GM12878 (cell line): ENCODE data around the gene REV3L.

Experiments
- JUND ChIP-seq: IDR thresholded peaks from 2 replicates; pipeline ENCODE4 v1.6.1; 2012; ENCODE audit warnings: low read depth, mild to moderate bottlenecking, low read length, improper control_type of control experiment, moderate library complexity
- RAD21 ChIP-seq: IDR thresholded peaks from 2 replicates; pipeline ENCODE4 v1.6.1; 2011; ENCODE audit warnings: mild to moderate bottlenecking, low read depth, low read length, moderate library complexity; ENCODE audit not compliant: insufficient read depth
- SP1 ChIP-seq: IDR thresholded peaks from one replicate; pipeline ENCODE4 v1.6.1; 2011; ENCODE audit warnings: low read depth, low read length
- SUPT20H ChIP-seq: IDR thresholded peaks from 2 replicates; pipeline ENCODE4 v1.6.1; 2011; ENCODE audit warnings: low read depth, mild to moderate bottlenecking, low read length, moderate library complexity, borderline replicate concordance; ENCODE audit not compliant: control insufficient read depth
- TARDBP ChIP-seq: IDR thresholded peaks from 2 replicates; pipeline ENCODE4 v1.6.1; 2016; ENCODE audit warnings: borderline replicate concordance
- TF ChIP-seq, protein P1 (sequence below): IDR thresholded peaks from 2 replicates; pipeline ENCODE4 v1.6.1; 2011; ENCODE audit warnings: low read depth, mild to moderate bottlenecking, low read length, moderate library complexity, borderline replicate concordance; ENCODE audit errors: extremely low read depth
- TF ChIP-seq, protein P2 (sequence below), 3 experiments: IDR thresholded peaks in 2 of 3; conservative IDR thresholded peaks in 1 of 3; 2 replicates each; pipeline ENCODE4 v1.5.1; 2011; ENCODE audit warnings: low read depth in 3 of 3, low read length in 3 of 3, mild to moderate bottlenecking in 3 of 3, control low read depth in 2 of 3, moderate library complexity in 2 of 3, inconsistent platforms in 1 of 3, mixed read lengths in 1 of 3; ENCODE audit not compliant: control insufficient read depth in 2 of 3, insufficient read depth in 1 of 3; ENCODE audit errors: extremely low read depth in 1 of 3

DNA sequence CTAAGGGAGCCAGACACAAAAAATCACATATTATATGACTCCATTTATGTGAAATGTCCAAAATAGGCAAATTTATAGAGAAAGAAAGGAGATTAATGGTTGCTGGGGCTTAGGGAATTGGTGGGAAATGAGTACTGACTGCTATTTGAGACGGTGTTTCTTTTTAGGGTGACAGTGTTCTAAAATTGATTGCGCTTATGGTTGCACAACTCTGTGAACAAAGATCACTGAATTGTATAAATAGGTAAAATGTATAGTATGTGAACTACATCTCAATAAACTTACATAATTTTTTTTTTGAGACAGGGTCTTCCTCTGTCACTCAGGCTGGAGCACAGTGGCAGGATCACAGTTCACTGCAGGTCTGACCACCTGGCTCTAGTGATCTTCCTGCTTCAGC is 45.4 kb downstream of the REV3L start:
- TF ChIP-seq RAD21 (no peak), SP1 (no peak), JUND (no peak), SUPT20H (no peak), TARDBP (no peak)
- TF ChIP-seq, protein P1, sequence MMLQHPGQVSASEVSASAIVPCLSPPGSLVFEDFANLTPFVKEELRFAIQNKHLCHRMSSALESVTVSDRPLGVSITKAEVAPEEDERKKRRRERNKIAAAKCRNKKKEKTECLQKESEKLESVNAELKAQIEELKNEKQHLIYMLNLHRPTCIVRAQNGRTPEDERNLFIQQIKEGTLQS = no peak
- TF ChIP-seq, protein P2, sequence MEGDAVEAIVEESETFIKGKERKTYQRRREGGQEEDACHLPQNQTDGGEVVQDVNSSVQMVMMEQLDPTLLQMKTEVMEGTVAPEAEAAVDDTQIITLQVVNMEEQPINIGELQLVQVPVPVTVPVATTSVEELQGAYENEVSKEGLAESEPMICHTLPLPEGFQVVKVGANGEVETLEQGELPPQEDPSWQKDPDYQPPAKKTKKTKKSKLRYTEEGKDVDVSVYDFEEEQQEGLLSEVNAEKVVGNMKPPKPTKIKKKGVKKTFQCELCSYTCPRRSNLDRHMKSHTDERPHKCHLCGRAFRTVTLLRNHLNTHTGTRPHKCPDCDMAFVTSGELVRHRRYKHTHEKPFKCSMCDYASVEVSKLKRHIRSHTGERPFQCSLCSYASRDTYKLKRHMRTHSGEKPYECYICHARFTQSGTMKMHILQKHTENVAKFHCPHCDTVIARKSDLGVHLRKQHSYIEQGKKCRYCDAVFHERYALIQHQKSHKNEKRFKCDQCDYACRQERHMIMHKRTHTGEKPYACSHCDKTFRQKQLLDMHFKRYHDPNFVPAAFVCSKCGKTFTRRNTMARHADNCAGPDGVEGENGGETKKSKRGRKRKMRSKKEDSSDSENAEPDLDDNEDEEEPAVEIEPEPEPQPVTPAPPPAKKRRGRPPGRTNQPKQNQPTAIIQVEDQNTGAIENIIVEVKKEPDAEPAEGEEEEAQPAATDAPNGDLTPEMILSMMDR (IDR thresholded peaks at IDR 0.05 in 2 of 3, conservative IDR thresholded peaks at IDR 0.05 in 1 of 3; ENCODE audit: control insufficient read depth in 2 of 3, extremely low read depth in 1 of 3, insufficient read depth in 1 of 3, low read depth in 3 of 3, low read length in 3 of 3) = no peak
